Right lobe of liver (tissue), 4 donors: Measurements from ENCODE around the gene GGPS1.

Experiments
- CTCF ChIP-seq, 4 donors: fragments of 200-600 bp in 3 of 4; fragments of 450-650 bp in 1 of 4; IDR thresholded peaks; one replicate each; pipeline versions ENCODE4 v1.5.1 to v1.8.0; 2016 to 2022; ENCODE audit warnings: antibody characterized with exemption in 4 of 4, mild to moderate bottlenecking in 2 of 4
- POLR2A ChIP-seq: fragments of 450-650 bp; IDR thresholded peaks from one replicate; pipeline ENCODE4 v1.6.1; 2017; ENCODE audit warnings: antibody characterized with exemption, mild to moderate bottlenecking
- donor health status: DM: no; HTN: no; CAD: no.
- donor health status: DM: no; HTN: no; CAD: no.
- donor health status: DM: no; HTN: yes; CAD: no.

- no peak for TF ChIP-seq CTCF (IDR thresholded peaks at IDR 0.05)
- TF ChIP-seq POLR2A = no peak
Measured at GRCh38 chr1:235331401-235331800, 3.0 kb downstream of the GGPS1 start.
